CD4-positive, alpha-beta T cell treated with Interleukin-10 for 1 hour (primary cell): Measurements from ENCODE around the gene SLC17A6.

Source experiments
- DNase-seq: peaks from one replicate; pipeline ENCODE4 v3.0.0-alpha.2; 2020

SLC17A6 gene

DNA sequence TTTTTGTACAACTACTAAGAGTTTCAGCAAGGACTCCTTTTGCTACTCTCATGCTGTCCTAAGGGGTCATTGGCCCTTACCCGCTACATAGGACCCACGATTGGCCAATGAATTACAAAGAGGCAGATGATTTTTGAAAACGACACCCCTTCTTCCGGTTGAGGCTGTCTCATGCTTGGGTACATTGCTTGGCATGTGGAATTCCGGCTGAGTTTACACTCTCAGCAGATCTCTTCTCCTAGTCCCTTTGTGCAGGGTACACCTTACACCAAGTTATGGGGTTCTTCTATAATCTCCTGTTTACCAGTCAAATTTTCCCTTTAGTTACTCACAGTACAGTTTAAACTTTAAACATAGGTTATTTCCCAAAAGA lies 52.1 kb downstream of the SLC17A6 start:
- DNase-seq = no peak

DNA sequence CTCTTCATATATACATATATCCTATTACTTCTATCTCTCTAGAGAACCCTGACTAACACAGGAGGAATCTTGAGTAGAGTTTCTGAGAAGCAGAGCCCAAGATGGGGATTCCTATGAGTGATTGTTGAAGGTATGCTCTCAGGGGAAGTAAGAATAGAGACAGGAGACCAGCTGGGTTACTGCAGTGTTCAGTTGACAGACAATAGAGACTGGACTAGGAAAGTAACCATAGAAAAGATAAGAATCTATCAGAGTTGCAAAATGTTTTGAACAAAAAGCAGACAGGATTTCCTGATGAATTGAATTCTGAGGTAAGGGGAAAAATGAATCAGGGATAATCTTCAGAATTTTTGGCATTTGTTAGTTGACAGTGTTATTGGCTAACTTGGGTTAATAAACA lies 54.4 kb downstream of the SLC17A6 start:
- no peak for DNase-seq

DNA sequence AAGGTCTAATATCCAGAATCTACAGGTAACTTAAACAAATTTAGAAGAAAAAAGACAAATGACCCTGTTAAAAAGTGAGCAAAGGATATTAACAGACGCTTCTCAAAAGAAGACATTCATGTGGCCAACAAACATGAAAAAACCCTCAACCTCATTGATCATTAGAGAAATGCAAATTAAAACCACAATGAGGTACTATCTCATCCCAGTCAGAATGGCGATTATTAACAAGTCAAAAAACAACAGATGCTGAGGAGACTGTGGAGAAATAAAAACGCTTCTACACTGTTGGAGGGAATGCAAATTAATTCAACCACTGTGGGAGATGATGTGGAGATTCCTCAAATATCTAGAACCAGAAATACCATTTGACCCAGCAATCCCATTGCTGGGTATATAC lies 67.2 kb downstream of the SLC17A6 start:
- DNase-seq = no peak

DNA sequence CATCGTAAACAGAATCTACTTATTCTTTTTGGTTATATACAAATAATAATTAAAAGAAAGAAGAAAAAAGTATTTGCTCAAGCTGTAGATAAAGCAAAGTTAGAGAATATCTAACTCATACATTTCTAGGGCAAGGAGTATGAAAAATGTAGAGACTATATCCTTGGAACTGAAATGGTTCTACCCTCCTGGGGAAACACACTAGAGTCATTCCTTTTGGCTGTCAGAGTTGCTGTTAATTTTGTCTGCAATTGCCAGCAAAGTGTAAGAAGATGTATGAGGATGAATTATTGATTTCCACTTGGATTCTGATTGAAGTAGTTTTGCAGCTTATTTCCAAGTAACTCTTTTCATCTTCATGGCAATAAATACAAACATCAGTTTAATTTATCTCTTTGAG lies 69.1 kb downstream of the SLC17A6 start:
- no peak for DNase-seq

DNA sequence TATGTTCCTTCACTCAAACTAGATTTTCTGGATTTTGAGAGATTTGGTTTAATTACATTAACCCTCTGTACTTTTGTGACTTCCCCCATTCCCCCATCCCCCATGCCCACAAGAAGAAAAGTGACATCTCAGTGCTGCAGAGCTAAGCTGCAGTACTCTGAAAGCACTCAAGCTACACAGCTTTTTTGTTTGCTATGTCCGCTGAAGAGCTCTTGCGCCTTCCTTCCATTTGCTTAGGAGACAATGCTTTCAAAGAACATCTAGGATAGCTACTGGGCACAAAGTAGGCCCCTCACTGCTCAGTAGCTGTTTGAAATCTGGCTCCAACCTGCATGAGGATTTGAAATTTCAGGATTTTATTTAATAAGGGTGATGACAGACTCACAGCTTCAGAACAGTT lies 69.7 kb downstream of the SLC17A6 start:
- DNase-seq = no peak

DNA sequence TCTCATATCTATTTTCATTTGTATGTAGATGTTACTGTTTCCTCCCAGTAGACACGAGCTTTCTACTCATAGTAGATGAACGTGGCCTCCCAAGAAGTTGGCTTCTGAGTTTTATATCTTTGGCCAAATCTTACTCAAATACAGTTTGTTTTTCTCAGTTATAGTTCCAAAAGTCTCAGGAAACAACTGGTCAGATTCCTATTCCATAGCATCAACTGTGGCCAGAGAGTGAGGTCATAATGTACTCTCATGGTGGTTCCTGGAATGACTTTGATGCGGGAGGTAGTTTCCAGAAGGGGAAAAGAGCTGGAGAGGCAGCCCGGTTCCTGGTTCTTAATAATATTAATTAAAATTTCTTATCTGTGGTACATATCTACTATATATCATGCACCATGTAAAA lies 77.3 kb downstream of the SLC17A6 start:
- DNase-seq = no peak

DNA sequence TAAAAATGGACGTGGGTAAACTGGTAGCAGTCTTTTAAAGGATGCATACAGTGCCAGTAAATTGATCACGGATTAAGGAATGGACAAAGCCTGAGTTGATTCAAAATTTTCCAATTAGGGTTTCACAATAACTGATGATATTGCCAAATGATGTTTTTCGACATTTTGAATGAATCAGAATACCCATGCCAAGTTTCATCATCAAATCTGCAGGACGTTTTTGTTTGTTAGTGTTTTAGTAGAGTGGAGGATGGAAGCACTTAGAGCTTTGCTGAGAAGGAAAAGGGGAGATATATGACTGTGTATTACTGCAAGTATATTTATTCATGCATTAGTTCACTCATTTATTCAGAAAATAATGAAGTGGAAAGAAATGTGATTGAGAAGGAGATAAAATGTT lies 78.3 kb downstream of the SLC17A6 start:
- no peak for DNase-seq

DNA sequence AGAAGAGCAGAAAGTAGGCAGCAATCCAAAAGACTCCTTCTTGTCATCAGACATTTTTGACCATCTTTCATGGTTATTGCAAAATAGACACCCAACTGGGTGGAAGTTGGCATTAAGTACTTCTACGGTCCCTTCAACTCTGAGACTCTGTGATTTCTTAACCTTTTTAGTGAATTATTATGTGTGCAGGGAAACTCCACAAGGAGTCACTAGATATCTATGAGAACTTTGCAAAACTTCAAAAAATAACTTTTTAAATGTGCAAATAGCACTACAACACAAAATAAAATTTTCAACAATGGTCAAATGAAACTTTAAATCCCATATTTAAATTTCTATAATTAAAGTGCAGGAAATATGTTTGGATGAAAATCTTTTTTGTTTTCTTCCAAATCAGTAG lies 88.7 kb downstream of the SLC17A6 start:
- no peak for DNase-seq
